Measurements from ENCODE around the gene HUNK.

HUNK gene

DNA sequence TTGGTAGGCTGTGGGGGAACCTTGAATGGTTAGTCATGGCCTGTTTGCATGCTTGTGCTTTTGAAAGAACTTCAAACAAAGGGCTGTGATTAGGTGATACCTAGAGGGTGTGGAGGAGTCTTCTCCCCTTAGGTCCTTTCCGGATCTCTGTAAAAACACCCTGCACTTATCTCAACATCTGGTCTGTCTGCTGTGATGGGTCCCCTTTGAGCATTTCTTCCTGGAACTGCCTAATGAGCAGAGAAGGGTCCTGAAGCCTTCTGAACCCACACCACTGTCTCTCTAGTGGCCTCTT is 59.6 kb downstream of the HUNK start:
- ChIA-PET POLR2A (no interaction called here), CTCF (no interaction called here)
- TF ChIP-seq, protein P1, sequence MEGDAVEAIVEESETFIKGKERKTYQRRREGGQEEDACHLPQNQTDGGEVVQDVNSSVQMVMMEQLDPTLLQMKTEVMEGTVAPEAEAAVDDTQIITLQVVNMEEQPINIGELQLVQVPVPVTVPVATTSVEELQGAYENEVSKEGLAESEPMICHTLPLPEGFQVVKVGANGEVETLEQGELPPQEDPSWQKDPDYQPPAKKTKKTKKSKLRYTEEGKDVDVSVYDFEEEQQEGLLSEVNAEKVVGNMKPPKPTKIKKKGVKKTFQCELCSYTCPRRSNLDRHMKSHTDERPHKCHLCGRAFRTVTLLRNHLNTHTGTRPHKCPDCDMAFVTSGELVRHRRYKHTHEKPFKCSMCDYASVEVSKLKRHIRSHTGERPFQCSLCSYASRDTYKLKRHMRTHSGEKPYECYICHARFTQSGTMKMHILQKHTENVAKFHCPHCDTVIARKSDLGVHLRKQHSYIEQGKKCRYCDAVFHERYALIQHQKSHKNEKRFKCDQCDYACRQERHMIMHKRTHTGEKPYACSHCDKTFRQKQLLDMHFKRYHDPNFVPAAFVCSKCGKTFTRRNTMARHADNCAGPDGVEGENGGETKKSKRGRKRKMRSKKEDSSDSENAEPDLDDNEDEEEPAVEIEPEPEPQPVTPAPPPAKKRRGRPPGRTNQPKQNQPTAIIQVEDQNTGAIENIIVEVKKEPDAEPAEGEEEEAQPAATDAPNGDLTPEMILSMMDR (IDR thresholded peaks at IDR 0.05; ENCODE audit: insufficient read depth, low read length, missing control alignments) = no peak
- no peak overlapping the region for H3K4me3 ChIP-seq (ENCODE audit: low read depth, low read length)
- DNase-seq (ENCODE audit: low read depth, low spot score) = no peak

DNA sequence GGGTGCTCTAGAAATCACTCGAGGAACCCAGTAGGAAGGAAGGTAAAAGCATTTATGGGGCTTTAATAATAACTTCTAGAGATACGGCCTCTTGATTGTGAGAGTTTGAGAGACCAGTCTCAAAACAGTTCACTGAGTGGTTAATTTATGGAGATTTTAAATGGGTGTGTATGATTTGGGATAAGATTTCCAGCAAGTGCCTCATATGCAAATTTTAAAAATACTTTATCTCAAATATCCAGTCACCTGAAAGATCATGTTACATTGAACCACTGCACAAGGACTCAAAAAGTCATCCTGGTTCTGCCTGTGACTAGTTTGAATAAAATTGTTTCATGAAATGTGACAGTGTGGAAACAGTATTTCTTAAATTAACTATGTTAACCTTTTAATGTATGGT is 64.5 kb downstream of the HUNK start:
- ChIA-PET POLR2A (no interaction called here), CTCF (no interaction called here)
- no peak overlapping the region for H3K4me3 ChIP-seq (ENCODE audit: low read depth, low read length)
- DNase-seq (ENCODE audit: low read depth, low spot score) = no peak
- TF ChIP-seq, protein P1 (IDR thresholded peaks at IDR 0.05; ENCODE audit: insufficient read depth, low read length, missing control alignments) = no peak

DNA sequence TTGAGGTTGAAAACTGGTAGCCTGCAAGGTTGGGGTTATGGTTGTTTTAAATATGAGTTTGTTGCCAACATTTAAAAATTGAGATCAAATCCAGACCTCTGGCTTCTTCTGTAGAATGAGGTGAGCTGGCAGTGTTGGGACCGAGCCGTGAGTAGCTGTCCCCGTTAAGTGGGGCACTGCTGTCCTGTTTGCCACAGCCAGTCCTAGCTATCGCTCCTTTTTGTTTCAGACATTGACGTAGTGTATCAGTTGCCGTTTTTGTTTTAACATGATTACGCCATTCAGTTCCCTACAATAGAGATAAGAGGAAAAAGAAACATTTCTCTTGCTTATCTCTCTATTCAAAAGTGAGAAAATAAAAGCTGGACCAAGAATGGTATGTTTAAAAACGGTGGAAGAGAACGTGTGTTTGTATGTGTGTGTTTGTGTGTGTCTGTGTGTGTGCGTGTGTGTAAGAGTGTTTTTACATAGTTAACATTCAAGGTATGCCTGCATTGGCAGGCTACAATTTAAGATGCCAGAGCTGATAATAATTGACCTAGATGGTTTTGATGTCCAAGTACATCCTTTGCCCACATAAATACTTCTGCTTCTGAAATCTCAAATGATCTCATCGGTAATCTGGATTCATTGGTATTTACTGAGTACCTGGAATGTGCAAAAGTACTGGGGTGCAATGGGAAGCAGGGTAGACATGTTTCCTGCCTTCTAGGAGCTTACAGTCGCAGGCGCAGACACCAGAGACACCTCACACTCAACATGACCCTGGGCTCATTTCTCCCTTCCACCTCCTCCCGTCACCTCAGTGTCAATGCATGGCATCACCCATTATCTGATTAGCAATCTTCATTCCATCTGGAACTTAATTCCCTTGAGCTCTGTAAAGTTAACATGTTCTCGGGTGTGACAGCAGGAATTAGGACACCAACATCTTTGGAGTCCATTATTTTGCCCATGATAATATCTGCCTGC is 65.8 kb downstream of the HUNK start:
- ChIA-PET POLR2A (no interaction called here), CTCF (interaction anchor here (0.8 to 1.0 kb wide), 3 partner anchors 13 to 320 kb away, joined by 3 read pairs; no protein-coding TSS in a partner anchor)
- no peak overlapping the region for H3K4me3 ChIP-seq (ENCODE audit: low read depth, low read length)
- TF ChIP-seq, protein P1 (IDR thresholded peaks at IDR 0.05; ENCODE audit: insufficient read depth, low read length, missing control alignments) = no peak
- no peak for DNase-seq (ENCODE audit: low read depth, low spot score)

DNA sequence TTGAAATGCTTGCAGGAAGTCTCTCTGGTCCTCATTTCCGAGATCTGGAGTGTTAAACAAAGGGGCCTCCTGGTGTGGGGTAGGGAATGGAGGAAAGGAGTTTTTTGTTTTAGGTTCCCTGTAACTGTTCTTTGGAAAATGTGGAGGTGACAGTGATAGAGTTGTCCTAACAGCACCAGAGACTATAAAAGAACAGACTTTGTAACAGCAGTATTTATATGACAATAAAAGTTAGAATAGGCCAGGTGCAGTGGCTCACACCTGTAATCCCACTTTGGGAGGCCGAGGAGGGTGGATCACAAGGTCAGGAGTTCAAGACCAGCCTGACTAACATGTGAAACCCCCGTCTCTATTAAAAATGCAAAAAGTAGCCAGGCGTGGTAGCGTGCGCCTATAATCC is 68.9 kb downstream of the HUNK start:
- POLR2A ChIA-PET = no interaction called here
- TF ChIP-seq, protein P1 (IDR thresholded peaks at IDR 0.05; ENCODE audit: insufficient read depth, low read length, missing control alignments) = no peak
- CTCF ChIA-PET = no interaction called here

DNA sequence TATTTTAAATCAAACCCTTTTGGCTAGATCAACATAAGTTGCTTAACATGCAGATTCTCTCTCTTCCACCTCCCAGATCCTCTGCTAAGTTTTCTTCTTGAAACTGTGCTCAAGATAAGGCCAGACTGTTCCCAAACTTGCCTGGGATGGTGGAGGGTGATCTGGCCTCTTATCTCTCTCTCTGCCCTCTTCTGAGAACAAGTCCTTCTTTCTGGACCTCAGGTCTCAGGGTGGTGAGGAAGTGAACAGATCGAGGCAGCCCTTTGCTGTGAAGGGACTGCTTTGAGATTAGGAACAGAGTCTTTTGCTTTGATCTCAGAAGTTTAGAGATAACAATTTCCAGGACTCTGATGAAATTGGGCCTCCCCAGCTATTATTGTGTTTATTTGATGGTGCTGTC is 70.7 kb downstream of the HUNK start:
- DNase-seq (ENCODE audit: low read depth, low spot score) = no peak
- ChIA-PET CTCF (interaction anchor here (0.7 kb wide), 1 partner anchor 26 kb away, joined by 3 read pairs; no protein-coding TSS in a partner anchor), POLR2A (no interaction called here)
- H3K4me3 ChIP-seq (ENCODE audit: low read depth, low read length) = no peak overlapping the region
- TF ChIP-seq, protein P1 (IDR thresholded peaks at IDR 0.05; ENCODE audit: insufficient read depth, low read length, missing control alignments) = no peak

More for the DNA sequence above, 68.9 kb downstream of the HUNK start:
- H3K4me3 ChIP-seq (ENCODE audit: low read depth, low read length) = no peak overlapping the region
- DNase-seq (ENCODE audit: low read depth, low spot score) = no peak

DNA sequence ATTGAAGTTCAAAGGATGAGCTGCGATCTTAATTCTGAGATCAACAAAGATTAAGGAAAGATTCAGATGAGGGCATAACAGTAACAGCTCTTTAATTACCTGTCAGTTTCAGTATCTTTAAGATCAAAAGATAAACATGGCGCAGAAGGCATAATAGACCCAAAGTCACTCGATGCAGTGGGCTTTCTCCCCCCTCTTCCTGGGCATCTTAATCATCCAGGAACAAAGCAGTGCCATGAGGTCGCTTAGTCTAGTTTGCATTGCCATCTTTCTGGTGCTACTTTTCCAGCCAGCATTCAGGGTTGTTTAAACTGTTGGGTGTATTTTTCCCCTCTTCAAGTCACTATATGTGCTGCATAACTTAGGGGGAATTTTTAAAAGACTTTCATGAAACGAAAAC is 72.3 kb downstream of the HUNK start:
- ChIA-PET CTCF (interaction anchor here (1.0 to 1.9 kb wide), 5 partner anchors 9 to 313 kb away, joined by 3 to 6 read pairs (median 3); partner anchors contain the start of gene HUNK), POLR2A (no interaction called here)
- DNase-seq (ENCODE audit: low read depth, low spot score) = no peak
- no peak overlapping the region for H3K4me3 ChIP-seq (ENCODE audit: low read depth, low read length)
- TF ChIP-seq, protein P1 (IDR thresholded peaks at IDR 0.05; ENCODE audit: insufficient read depth, low read length, missing control alignments) = no peak

All from AG04449 (cell line).